ENCODE measurements around the gene KLF4.

GRCh38 chr9:107496976-107497375 lies 7.4 kb upstream of the KLF4 start:
- TF ChIP-seq POLR2A (IDR thresholded peaks at IDR 0.05) = no peak
- TF ChIP-seq, protein P1, sequence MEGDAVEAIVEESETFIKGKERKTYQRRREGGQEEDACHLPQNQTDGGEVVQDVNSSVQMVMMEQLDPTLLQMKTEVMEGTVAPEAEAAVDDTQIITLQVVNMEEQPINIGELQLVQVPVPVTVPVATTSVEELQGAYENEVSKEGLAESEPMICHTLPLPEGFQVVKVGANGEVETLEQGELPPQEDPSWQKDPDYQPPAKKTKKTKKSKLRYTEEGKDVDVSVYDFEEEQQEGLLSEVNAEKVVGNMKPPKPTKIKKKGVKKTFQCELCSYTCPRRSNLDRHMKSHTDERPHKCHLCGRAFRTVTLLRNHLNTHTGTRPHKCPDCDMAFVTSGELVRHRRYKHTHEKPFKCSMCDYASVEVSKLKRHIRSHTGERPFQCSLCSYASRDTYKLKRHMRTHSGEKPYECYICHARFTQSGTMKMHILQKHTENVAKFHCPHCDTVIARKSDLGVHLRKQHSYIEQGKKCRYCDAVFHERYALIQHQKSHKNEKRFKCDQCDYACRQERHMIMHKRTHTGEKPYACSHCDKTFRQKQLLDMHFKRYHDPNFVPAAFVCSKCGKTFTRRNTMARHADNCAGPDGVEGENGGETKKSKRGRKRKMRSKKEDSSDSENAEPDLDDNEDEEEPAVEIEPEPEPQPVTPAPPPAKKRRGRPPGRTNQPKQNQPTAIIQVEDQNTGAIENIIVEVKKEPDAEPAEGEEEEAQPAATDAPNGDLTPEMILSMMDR (IDR thresholded peaks at IDR 0.05) = no peak
